Epithelial cell of proximal tubule (primary cell): Measurements from ENCODE around the gene PCSK5. TPM values are rescaled to one million over a fixed set of nuclear protein-coding genes. Genes with fewer than 3 reads are reported as not detected.

ENCODE experiments used
- DNase-seq: peaks from one replicate; pipeline ENCODE4 v3.0.0-alpha.2; 2011; ENCODE audit warnings: low read depth
- H3K4me3 ChIP-seq: 2 replicates; pipeline ENCODE4 v1.5.1; 2011; ENCODE audit warnings: low read depth, mild to moderate bottlenecking, low read length
- CTCF ChIP-seq: conservative IDR thresholded peaks from 2 replicates; pipeline ENCODE4 v1.5.1; 2012; ENCODE audit warnings: low read depth, mild to moderate bottlenecking, low read length
- total RNA-seq: library from RNA; depleted of rRNA; stranded (reverse); fragments of >200 nt; gene quantifications from 2 replicates; pipeline ENCODE4 v1.2.3, GENCODE V29; 2015

Gene PCSK5
- total RNA-seq, 1 donor from 2014 or later: 23.2 TPM

- DNase-seq: no peak
- H3K4me3 ChIP-seq: no peak overlapping the region
- TF ChIP-seq CTCF: no peak
Observed at GRCh38 chr9:75930730-75931321, 40.4 kb downstream of the PCSK5 start.

GRCh38 chr9:75933982-75934381 lies 43.5 kb downstream of the PCSK5 start:
- DNase-seq: no peak
- no peak for TF ChIP-seq CTCF
- no peak overlapping the region for H3K4me3 ChIP-seq

- no peak for TF ChIP-seq CTCF
- H3K4me3 ChIP-seq: no peak overlapping the region
- no peak for DNase-seq
Observed at GRCh38 chr9:75935591-75935990, 45.1 kb downstream of the PCSK5 start.

- no peak for TF ChIP-seq CTCF
- no peak for DNase-seq
- H3K4me3 ChIP-seq: no peak overlapping the region
Observed at GRCh38 chr9:75937521-75938258, 47.2 kb downstream of the PCSK5 start.

- no peak overlapping the region for H3K4me3 ChIP-seq
- no peak for DNase-seq
- no peak for TF ChIP-seq CTCF
Observed at GRCh38 chr9:75938946-75939345, 48.5 kb downstream of the PCSK5 start.

- no peak for DNase-seq
- no peak overlapping the region for H3K4me3 ChIP-seq
- TF ChIP-seq CTCF: no peak
Observed at GRCh38 chr9:75939536-75940111, 49.2 kb downstream of the PCSK5 start.
